ENCODE measurements around the gene ANO2.

The ANO2 gene

GRCh38 chr12:5779401-5779800 is 165.7 kb downstream of the ANO2 start:
- ATAC-seq: no peak
- TF ChIP-seq, protein P1, sequence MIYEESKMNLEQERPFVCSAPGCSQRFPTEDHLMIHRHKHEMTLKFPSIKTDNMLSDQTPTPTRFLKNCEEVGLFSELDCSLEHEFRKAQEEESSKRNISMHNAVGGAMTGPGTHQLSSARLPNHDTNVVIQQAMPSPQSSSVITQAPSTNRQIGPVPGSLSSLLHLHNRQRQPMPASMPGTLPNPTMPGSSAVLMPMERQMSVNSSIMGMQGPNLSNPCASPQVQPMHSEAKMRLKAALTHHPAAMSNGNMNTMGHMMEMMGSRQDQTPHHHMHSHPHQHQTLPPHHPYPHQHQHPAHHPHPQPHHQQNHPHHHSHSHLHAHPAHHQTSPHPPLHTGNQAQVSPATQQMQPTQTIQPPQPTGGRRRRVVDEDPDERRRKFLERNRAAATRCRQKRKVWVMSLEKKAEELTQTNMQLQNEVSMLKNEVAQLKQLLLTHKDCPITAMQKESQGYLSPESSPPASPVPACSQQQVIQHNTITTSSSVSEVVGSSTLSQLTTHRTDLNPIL (CRISPR knock-in tag; IDR thresholded peaks at IDR 0.05; ENCODE audit: low read depth): no peak
- TF ChIP-seq RARB (CRISPR knock-in tag; IDR thresholded peaks at IDR 0.05): no peak
- TF ChIP-seq ZNF8 (CRISPR knock-in tag; IDR thresholded peaks at IDR 0.05): no peak
- TF ChIP-seq TOX (CRISPR knock-in tag; IDR thresholded peaks at IDR 0.05; ENCODE audit: borderline replicate concordance): no peak
- no peak for TF ChIP-seq ZFP30 (CRISPR knock-in tag; IDR thresholded peaks at IDR 0.05)
- TF ChIP-seq OSR1 (CRISPR knock-in tag; IDR thresholded peaks at IDR 0.05): no peak
- TF ChIP-seq GLIS3 (CRISPR knock-in tag; IDR thresholded peaks at IDR 0.05): no peak
- no peak for TF ChIP-seq CSDC2 (CRISPR knock-in tag; IDR thresholded peaks at IDR 0.05)
- no peak for TF ChIP-seq CSRNP3 (CRISPR knock-in tag; IDR thresholded peaks at IDR 0.05)
- no peak for TF ChIP-seq TCF4 (CRISPR knock-in tag; IDR thresholded peaks at IDR 0.05; ENCODE audit: borderline replicate concordance)
- TF ChIP-seq, protein P2, sequence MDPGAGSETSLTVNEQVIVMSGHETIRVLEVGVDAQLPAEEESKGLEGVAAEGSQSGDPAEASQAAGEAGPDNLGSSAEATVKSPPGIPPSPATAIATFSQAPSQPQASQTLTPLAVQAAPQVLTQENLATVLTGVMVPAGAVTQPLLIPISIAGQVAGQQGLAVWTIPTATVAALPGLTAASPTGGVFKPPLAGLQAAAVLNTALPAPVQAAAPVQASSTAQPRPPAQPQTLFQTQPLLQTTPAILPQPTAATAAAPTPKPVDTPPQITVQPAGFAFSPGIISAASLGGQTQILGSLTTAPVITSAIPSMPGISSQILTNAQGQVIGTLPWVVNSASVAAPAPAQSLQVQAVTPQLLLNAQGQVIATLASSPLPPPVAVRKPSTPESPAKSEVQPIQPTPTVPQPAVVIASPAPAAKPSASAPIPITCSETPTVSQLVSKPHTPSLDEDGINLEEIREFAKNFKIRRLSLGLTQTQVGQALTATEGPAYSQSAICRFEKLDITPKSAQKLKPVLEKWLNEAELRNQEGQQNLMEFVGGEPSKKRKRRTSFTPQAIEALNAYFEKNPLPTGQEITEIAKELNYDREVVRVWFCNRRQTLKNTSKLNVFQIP (CRISPR knock-in tag; IDR thresholded peaks at IDR 0.05; ENCODE audit: borderline replicate concordance, low read depth): no peak
- TF ChIP-seq PPARA (CRISPR knock-in tag; IDR thresholded peaks at IDR 0.05; ENCODE audit: borderline replicate concordance): no peak
- no peak for TF ChIP-seq BACH2 (CRISPR knock-in tag; IDR thresholded peaks at IDR 0.05; ENCODE audit: borderline replicate concordance)
- TF ChIP-seq, protein P3, sequence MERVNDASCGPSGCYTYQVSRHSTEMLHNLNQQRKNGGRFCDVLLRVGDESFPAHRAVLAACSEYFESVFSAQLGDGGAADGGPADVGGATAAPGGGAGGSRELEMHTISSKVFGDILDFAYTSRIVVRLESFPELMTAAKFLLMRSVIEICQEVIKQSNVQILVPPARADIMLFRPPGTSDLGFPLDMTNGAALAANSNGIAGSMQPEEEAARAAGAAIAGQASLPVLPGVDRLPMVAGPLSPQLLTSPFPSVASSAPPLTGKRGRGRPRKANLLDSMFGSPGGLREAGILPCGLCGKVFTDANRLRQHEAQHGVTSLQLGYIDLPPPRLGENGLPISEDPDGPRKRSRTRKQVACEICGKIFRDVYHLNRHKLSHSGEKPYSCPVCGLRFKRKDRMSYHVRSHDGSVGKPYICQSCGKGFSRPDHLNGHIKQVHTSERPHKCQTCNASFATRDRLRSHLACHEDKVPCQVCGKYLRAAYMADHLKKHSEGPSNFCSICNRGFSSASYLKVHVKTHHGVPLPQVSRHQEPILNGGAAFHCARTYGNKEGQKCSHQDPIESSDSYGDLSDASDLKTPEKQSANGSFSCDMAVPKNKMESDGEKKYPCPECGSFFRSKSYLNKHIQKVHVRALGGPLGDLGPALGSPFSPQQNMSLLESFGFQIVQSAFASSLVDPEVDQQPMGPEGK (CRISPR knock-in tag; IDR thresholded peaks at IDR 0.05; ENCODE audit: borderline replicate concordance): no peak
- TF ChIP-seq ZNF70 (CRISPR knock-in tag; IDR thresholded peaks at IDR 0.05): no peak

DNA sequence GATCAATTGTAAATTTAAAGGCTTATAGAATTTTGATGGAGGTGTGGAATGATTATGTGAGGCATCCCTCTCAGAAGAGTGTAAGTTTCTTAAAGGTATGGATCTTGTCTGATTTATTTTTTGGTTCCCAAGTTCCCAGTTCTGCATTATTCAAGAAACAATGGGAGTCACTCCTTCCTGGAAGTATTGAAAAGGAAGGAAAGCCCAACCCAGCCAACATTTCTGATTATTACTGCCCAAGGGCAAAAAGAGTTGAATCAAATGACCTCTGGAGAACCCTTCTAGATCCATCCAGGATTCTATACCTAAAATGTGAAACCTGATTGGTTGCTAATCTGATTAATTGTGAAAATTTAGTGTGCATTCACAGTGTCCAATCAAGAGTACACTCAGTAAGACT is 166.2 kb downstream of the ANO2 start:
- TF ChIP-seq ZNF565 (CRISPR knock-in tag; conservative IDR thresholded peaks at IDR 0.05; ENCODE audit: low read depth) (no peak), ZNF70 (CRISPR knock-in tag; IDR thresholded peaks at IDR 0.05) (no peak), ZNF8 (CRISPR knock-in tag; IDR thresholded peaks at IDR 0.05) (no peak), CSDC2 (CRISPR knock-in tag; IDR thresholded peaks at IDR 0.05) (no peak), CSRNP3 (CRISPR knock-in tag; IDR thresholded peaks at IDR 0.05) (no peak), OSR1 (CRISPR knock-in tag; IDR thresholded peaks at IDR 0.05) (no peak), ZFP3 (CRISPR knock-in tag; IDR thresholded peaks at IDR 0.05) (no peak), TSHZ2 (CRISPR knock-in tag; IDR thresholded peaks at IDR 0.05) (no peak), GLIS3 (CRISPR knock-in tag; IDR thresholded peaks at IDR 0.05) (no peak), ARNTL (CRISPR knock-in tag; IDR thresholded peaks at IDR 0.05; ENCODE audit: borderline replicate concordance, low read depth) (no peak), ZFP30 (CRISPR knock-in tag; IDR thresholded peaks at IDR 0.05) (no peak), BACH2 (CRISPR knock-in tag; IDR thresholded peaks at IDR 0.05; ENCODE audit: borderline replicate concordance) (no peak), SNAI2 (CRISPR knock-in tag; IDR thresholded peaks at IDR 0.05) (no peak)
- no peak for ATAC-seq

Measured in SK-N-SH treated with all-trans-retinoic acid at 6 μM for 48 hours (cell line).